ENCODE data around the gene MEGF8. TPM values are rescaled to one million over a fixed set of nuclear protein-coding genes. Genes with fewer than 3 reads are reported as not detected.
"Not testable (repeated sequence)": the region's sequence is repeated elsewhere in the genome, so short reads cannot be mapped to it uniquely, and the experiment has no call there.

The MEGF8 gene
- total RNA-seq, 2 donors from 2014 or later = 9.9 to 24.1 TPM

- Histone ChIP-seq H3K36me3 (replicated peaks in 1 of 2; ENCODE audit: insufficient read depth in 1 of 2, low read depth in 2 of 2) (no peaks in the 10 kb centered on the region), H3K9me3 (no peaks in the 10 kb centered on the region), H3K27me3 (peaks cover 0 to 14% of the 10 kb centered on the region in 2 donors), H3K4me3 (no peak overlapping the region), H3K4me1 (peaks cover 37% of the 10 kb centered on the region), H3K27ac (no peak overlapping the region)
- ATAC-seq = no peak
- no peak for TF ChIP-seq CTCF (IDR thresholded peaks at IDR 0.05)
- no peak for TF ChIP-seq POLR2A (IDR thresholded peaks at IDR 0.05)
- DNase-seq = no peak
- intact Hi-C loops (cut with DNase I) = no loop called here
Measured at GRCh38 chr19:42326969-42327368, 1.5 kb downstream of the MEGF8 start.

- H3K27me3 ChIP-seq = peaks cover 0 to 14% of the 10 kb centered on the region in 2 donors
- TF ChIP-seq POLR2A (IDR thresholded peaks at IDR 0.05) = no peak
- H3K4me1 ChIP-seq = peaks cover 37% of the 10 kb centered on the region
- no peaks in the 10 kb centered on the region for H3K9me3 ChIP-seq
- WGBS, 2 donors = 74 to 89% methylated on average over 5 of the region's 5 CpGs
- no peaks in the 10 kb centered on the region for H3K36me3 ChIP-seq (replicated peaks in 1 of 2; ENCODE audit: insufficient read depth in 1 of 2, low read depth in 2 of 2)
- no peak overlapping the region for H3K4me3 ChIP-seq
- no peak for ATAC-seq
- intact Hi-C loops (cut with DNase I) = no loop called here
- no peak overlapping the region for H3K27ac ChIP-seq
- no peak for DNase-seq
Measured at GRCh38 chr19:42327381-42327780, 1.9 kb downstream of the MEGF8 start.

GRCh38 chr19:42328106-42328505 lies 2.7 kb downstream of the MEGF8 start:
- Histone ChIP-seq H3K27ac (no peak overlapping the region), H3K36me3 (replicated peaks in 1 of 2; ENCODE audit: insufficient read depth in 1 of 2, low read depth in 2 of 2) (no peaks in the 10 kb centered on the region), H3K9me3 (no peaks in the 10 kb centered on the region), H3K4me1 (peaks cover 37% of the 10 kb centered on the region), H3K4me3 (no peak overlapping the region), H3K27me3 (peaks cover 0 to 14% of the 10 kb centered on the region in 2 donors)
- ATAC-seq (no peak), DNase-seq (no peak)
- intact Hi-C loops (cut with DNase I) = no loop called here
- whole genome bisulfite sequencing, 2 donors = 25 to 42% methylated on average over 1 of the region's 1 CpG
- TF ChIP-seq POLR2A (IDR thresholded peaks at IDR 0.05) (no peak), CTCF (IDR thresholded peaks at IDR 0.05) (no peak)

DNA sequence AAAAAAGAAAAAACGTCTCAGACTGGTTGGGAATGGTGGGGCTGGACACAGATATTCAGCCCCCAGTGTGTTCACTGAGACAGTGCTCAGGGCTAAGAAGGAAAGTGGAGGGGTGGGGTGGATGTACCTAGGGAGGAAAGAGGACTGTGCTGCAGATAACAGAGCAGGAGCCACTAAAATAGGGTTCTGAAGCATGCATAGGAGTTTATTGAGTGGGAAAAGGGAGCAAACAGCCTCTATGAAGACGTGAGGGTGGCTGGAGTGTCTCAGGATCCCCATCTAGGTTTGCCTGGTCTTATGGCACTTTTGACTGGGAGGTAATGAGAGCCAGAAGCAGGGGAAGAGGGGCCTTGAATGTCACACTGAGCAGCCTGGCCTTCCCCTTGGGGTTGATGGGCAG lies 3.4 kb downstream of the MEGF8 start:
- H3K4me3 ChIP-seq = no peak overlapping the region
- peaks cover 35% of the 10 kb centered on the region for H3K4me1 ChIP-seq
- H3K9me3 ChIP-seq = no peaks in the 10 kb centered on the region
- TF ChIP-seq CTCF (IDR thresholded peaks at IDR 0.05) (no peak), POLR2A (IDR thresholded peaks at IDR 0.05) (no peak)
- peaks cover 0 to 12% of the 10 kb centered on the region in 2 donors for H3K27me3 ChIP-seq
- intact Hi-C loops (cut with DNase I) = no loop called here
- H3K27ac ChIP-seq = no peak overlapping the region
- DNase-seq (no peak), ATAC-seq (no peak)
- WGBS, 2 donors = 63 to 65% methylated on average over 2 of the region's 2 CpGs
- H3K36me3 ChIP-seq (replicated peaks in 1 of 2; ENCODE audit: insufficient read depth in 1 of 2, low read depth in 2 of 2) = no peaks in the 10 kb centered on the region

DNA sequence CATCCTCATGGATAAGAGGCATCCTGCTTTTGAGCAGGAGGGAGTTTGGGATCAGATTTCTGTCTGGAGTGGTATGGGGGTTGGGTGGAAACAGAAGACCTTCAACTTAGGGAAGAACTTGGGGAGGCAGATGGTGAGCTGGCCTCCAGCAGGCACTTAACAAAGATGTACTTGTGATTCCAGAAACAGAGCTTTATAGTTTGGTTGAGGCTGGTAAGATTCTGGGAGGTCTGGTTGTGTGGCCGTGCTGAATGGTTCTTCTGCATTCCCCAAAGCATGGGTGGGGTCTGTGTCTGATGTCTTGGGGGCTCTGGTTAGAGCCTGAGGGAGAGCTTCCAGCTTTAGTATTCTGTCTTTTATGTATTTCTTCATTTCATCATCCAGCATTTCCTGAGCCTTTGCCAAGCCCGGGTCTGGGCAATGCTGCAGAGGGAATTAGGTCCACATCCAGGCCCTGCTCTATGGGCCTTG lies 4.8 kb downstream of the MEGF8 start:
- no peak for ATAC-seq
- H3K4me3 ChIP-seq = no peak overlapping the region
- H3K27me3 ChIP-seq = no peaks in the 10 kb centered on the region
- peaks cover 22% of the 10 kb centered on the region for H3K4me1 ChIP-seq
- TF ChIP-seq CTCF (IDR thresholded peaks at IDR 0.05) (no peak), POLR2A (IDR thresholded peaks at IDR 0.05) (no peak)
- no peak overlapping the region for H3K27ac ChIP-seq
- H3K9me3 ChIP-seq = no peaks in the 10 kb centered on the region
- H3K36me3 ChIP-seq (replicated peaks in 1 of 2; ENCODE audit: insufficient read depth in 1 of 2, low read depth in 2 of 2) = no peaks in the 10 kb centered on the region
- intact Hi-C loops (cut with DNase I) = no loop called here
- no peak for DNase-seq
- 50 to 55% methylated on average over 2 of the region's 2 CpGs for WGBS, 2 donors

DNA sequence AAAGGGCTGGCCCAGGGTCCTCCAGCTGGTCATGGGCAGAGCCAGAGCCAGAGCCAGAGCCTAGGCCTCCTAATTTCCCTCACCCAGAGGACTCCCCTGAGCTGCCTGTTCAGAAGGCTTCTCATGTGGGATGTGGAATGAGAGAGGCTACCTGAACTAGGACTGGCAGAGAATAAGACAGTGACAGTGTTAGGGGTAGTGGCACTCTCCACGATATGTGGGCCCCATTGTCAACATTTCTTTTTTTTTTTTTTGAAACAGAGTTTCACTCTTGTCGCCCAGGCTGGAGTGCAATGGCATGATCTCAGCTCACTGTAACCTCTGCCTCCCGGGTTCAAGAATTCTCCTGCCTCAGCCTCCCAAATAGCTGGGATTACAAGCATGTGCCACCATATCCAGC lies 5.9 kb downstream of the MEGF8 start:
- H3K36me3 ChIP-seq (replicated peaks in 1 of 2; ENCODE audit: insufficient read depth in 1 of 2, low read depth in 2 of 2); H3K27ac ChIP-seq; ATAC-seq; H3K9me3 ChIP-seq; H3K4me3 ChIP-seq; H3K27me3 ChIP-seq; intact Hi-C loops (cut with DNase I); DNase-seq: not testable (repeated sequence)
- H3K4me1 ChIP-seq = peaks cover 16% of the 10 kb centered on the region
- WGBS, 2 donors = 83 to 86% methylated on average over 3 of the region's 3 CpGs
